ENCODE results near the gene PARVB. TPM values are rescaled to one million over a fixed set of nuclear protein-coding genes. Genes with fewer than 3 reads are reported as not detected.
A peak's percentile ranks its signal among the peaks of the same experiment; 100 is the strongest.

PARVB gene
- total and polyA plus RNA-seq, 9 of the 15 experiments (the other 6 are each of a cell fraction or from before 2014, with no cell fraction given): 1.1 to 59.2 (median 29.2) TPM

- peaks cover 23% of the 10 kb centered on the region for H3K79me2 ChIP-seq (ENCODE audit: control insufficient read depth, insufficient read depth, low read length)
- no peak overlapping the region for H2AFZ ChIP-seq (ENCODE audit: low read depth, low read length)
- intact Hi-C loops (cut with micrococcal nuclease) (no loop called here), in situ Hi-C loops (cut with MboI) (no loop called here)
- DNase-seq (ENCODE audit: extremely low read depth in 1 of 4, low spot score in 3 of 4): no peak
- ChIA-PET POLR2A (interaction anchor here (0.8 to 3.0 kb wide), 3 partner anchors 9 to 19 kb away, joined by 3 to 13 read pairs (median 3); no protein-coding TSS in a partner anchor), CTCF (ENCODE audit: low intra/inter-chr PET ratio) (no interaction called here)
- peaks cover 0 to 11% of the 10 kb centered on the region in 2 experiments; a peak in 3 of 5 replicates for H3K4me1 ChIP-seq (replicated peaks in 1 of 2; ENCODE audit: control insufficient read depth in 2 of 2, insufficient read depth in 2 of 2, low read length in 2 of 2)
- H3K9me3 ChIP-seq (replicated peaks; ENCODE audit: control insufficient read depth, insufficient read depth, low read depth, low read length): no peaks in the 10 kb centered on the region
- H3K27ac ChIP-seq (ENCODE audit: extremely low read depth, low read depth, low read length): no peak overlapping the region; the same call in 2 of the 3 replicates
- ATAC-seq: no peak
- no peak overlapping the region for H3K9ac ChIP-seq (ENCODE audit: insufficient read depth in 1 of 2, low read depth in 2 of 2, low read length in 2 of 2)
- no peaks in the 10 kb centered on the region for H3K27me3 ChIP-seq (ENCODE audit: control insufficient read depth in 2 of 2, insufficient read depth in 2 of 2, low read length in 2 of 2)
- 0 out of 2 replicates have a peak, but pooled peaks cover 2% of the 10 kb centered on the region for H4K20me1 ChIP-seq (replicated peaks; ENCODE audit: control insufficient read depth, insufficient read depth, low read length)
- WGBS (ENCODE audit: insufficient coverage, low coverage, missing lambda C conversion rate): 79% methylated on average over 6 of the region's 9 CpGs
- H3K4me2 ChIP-seq (ENCODE audit: insufficient read depth, low read length): no peak overlapping the region
- no TSS peak for BruUV-seq (replicated peaks)
- no peaks in the 10 kb centered on the region for H3K9me1 ChIP-seq (ENCODE audit: control insufficient read depth, insufficient read depth, low read length)
- TF ChIP-seq ZFPM2 (CRISPR knock-in tag; IDR thresholded peaks at IDR 0.05): no peak
- TF ChIP-seq POLR3A (IDR thresholded peaks at IDR 0.05; ENCODE audit: borderline replicate concordance, extremely low read depth, insufficient read depth, insufficient read length): no peak
- 0 out of 2 replicates have a peak, but pooled peaks have one; percentile 15 for TF ChIP-seq TFAP4 (CRISPR knock-in tag; IDR thresholded peaks at IDR 0.05; ENCODE audit: borderline replicate concordance)
- no peak for TF ChIP-seq HNRNPK (IDR thresholded peaks at IDR 0.05; ENCODE audit: low read depth, low read length, poor library complexity, severe bottlenecking)
- no peak for TF ChIP-seq MAFF (IDR thresholded peaks at IDR 0.05; ENCODE audit: low read length)
- TF ChIP-seq FOSL1 (tag; conservative IDR thresholded peaks at IDR 0.05): peak; percentile 92
- TF ChIP-seq ATF3 (IDR thresholded peaks at IDR 0.05): peak; percentile 77
- TF ChIP-seq ATF3 (CRISPR knock-in tag; conservative IDR thresholded peaks at IDR 0.05): no peak
- TF ChIP-seq JUN (IDR thresholded peaks at IDR 0.05; ENCODE audit: borderline replicate concordance, low read depth, low read length): peak; percentile 40; the same call in 1 of the 2 replicates
- no peak for TF ChIP-seq JUN (CRISPR knock-in tag; IDR thresholded peaks at IDR 0.05; ENCODE audit: borderline replicate concordance)
- no peak for TF ChIP-seq FOXJ2 (tag; IDR thresholded peaks at IDR 0.05)
- no peak for TF ChIP-seq ELF4 (CRISPR knock-in tag; IDR thresholded peaks at IDR 0.05)
- no peak overlapping the region for H3K4me3 ChIP-seq
- FAIRE-seq: no peak
- H3K36me3 ChIP-seq (ENCODE audit: control insufficient read depth, insufficient read depth, low read length): no peaks in the 10 kb centered on the region
These were observed 13.6 kb downstream of the PARVB start for GRCh38 chr22:44037519-44038375.
